Skeletal muscle tissue (tissue), 4 donors: ENCODE data around the gene RMND5B. TPM values are rescaled to one million over a fixed set of nuclear protein-coding genes. Genes with fewer than 3 reads are reported as not detected.

ENCODE experiments used
- H3K27ac ChIP-seq: one replicate; pipeline ENCODE4 v1.7.0; 2013; ENCODE audit warnings: mild to moderate bottlenecking, low read depth, low read length, inconsistent platforms
- H3K27me3 ChIP-seq, 3 donors: one replicate each; pipeline ENCODE4 v1.7.0; 2013; ENCODE audit warnings: low read length in 3 of 3; ENCODE audit not compliant: control insufficient read depth in 3 of 3, insufficient read depth in 3 of 3
- H3K36me3 ChIP-seq, 3 donors: one replicate each; pipeline ENCODE4 v1.7.0; 2013; ENCODE audit warnings: low read length in 3 of 3; ENCODE audit not compliant: control insufficient read depth in 3 of 3, insufficient read depth in 3 of 3
- H3K4me1 ChIP-seq, 3 donors: one replicate each; pipeline ENCODE4 v1.7.0; 2013; ENCODE audit warnings: low read length in 3 of 3, mild to moderate bottlenecking in 3 of 3; ENCODE audit not compliant: control insufficient read depth in 3 of 3, insufficient read depth in 3 of 3
- H3K4me3 ChIP-seq, 3 donors: one replicate each; pipeline ENCODE4 v1.7.0; 2013; ENCODE audit warnings: low read length in 3 of 3
- H3K9ac ChIP-seq, 3 donors: one replicate each; pipeline ENCODE4 v1.7.0; 2013; ENCODE audit warnings: low read length in 3 of 3, mild to moderate bottlenecking in 3 of 3, moderate library complexity in 2 of 3, low read depth in 1 of 3
- H3K9me3 ChIP-seq, 3 donors: one replicate each; pipeline ENCODE4 v1.7.0; 2013; ENCODE audit warnings: low read length in 3 of 3; ENCODE audit not compliant: control insufficient read depth in 3 of 3
- total RNA-seq: library from RNA; depleted of rRNA; stranded (reverse); fragments of >200 nt; gene quantifications from one replicate; pipeline ENCODE4 v1.2.3, GENCODE V29; 2014
- donor health status: Osteomylitis.

The RMND5B gene
- total RNA-seq, 1 donor from 2014 or later, result 29.2 TPM

DNA sequence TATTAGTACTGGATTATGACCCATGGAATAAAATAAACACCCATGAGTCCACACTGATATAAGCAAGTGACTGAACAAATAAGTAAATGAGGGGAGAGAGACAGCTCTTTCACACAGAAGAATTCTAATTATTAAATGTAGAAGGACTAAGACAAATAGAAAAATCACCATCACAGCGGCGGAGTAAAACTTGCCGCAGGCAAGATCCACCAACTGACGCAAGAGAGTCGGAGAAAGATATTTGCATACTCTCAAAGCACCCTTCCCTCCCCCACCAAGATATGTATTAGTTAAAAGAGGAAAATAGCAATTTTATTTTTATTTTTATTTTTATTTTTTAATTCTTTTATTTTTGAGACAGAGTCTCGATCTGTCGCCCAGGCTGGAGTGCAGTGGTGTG, 32.1 kb upstream of the RMND5B start:
- Histone ChIP-seq H3K4me3 (no peak overlapping the region), H3K4me1 (no peaks in the 10 kb centered on the region), H3K27ac (no peak overlapping the region), H3K36me3 (no peaks in the 10 kb centered on the region), H3K9ac (no peak overlapping the region), H3K27me3 (peaks cover 0 to 4% (median 0%) of the 10 kb centered on the region in 3 donors), H3K9me3 (no peaks in the 10 kb centered on the region)

DNA sequence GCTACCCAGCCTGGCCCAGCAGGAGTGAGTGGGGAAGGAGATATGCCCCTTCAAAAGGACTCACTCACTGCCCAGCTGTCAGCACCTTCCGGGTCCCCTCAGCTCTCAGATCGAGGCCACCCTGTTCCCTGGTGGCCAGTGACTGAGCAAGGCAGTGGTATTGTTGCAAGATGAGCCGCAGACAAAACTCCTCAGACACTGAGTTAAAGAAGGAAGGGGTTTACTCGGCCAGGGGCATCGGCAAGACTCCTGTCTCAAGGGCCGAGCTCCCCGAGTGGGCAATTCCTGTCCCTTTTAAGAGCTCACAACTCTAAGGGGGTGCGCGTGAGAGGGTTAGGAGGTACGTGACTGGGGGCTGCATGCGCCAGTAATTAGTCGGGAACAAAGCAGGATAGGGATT, 27.2 kb upstream of the RMND5B start:
- Histone ChIP-seq H3K9ac (no peak overlapping the region), H3K9me3 (no peaks in the 10 kb centered on the region), H3K27me3 (peaks cover 0 to 6% (median 0%) of the 10 kb centered on the region in 3 donors), H3K27ac (no peak overlapping the region), H3K4me3 (no peak overlapping the region), H3K36me3 (no peaks in the 10 kb centered on the region), H3K4me1 (no peaks in the 10 kb centered on the region)

GRCh38 chr5:178104492-178104891, 26.3 kb upstream of the RMND5B start:
- Histone ChIP-seq H3K27ac (no peak overlapping the region), H3K4me3 (no peak overlapping the region), H3K4me1 (no peaks in the 10 kb centered on the region), H3K36me3 (no peaks in the 10 kb centered on the region), H3K9ac (no peak overlapping the region), H3K27me3 (peaks cover 0 to 6% (median 0%) of the 10 kb centered on the region in 3 donors), H3K9me3 (no peaks in the 10 kb centered on the region)

GRCh38 chr5:178106086-178106485, 24.7 kb upstream of the RMND5B start:
- Histone ChIP-seq H3K27me3 (peaks cover 0 to 4% (median 2%) of the 10 kb centered on the region in 3 donors), H3K27ac (no peak overlapping the region), H3K9ac (no peak overlapping the region)

DNA sequence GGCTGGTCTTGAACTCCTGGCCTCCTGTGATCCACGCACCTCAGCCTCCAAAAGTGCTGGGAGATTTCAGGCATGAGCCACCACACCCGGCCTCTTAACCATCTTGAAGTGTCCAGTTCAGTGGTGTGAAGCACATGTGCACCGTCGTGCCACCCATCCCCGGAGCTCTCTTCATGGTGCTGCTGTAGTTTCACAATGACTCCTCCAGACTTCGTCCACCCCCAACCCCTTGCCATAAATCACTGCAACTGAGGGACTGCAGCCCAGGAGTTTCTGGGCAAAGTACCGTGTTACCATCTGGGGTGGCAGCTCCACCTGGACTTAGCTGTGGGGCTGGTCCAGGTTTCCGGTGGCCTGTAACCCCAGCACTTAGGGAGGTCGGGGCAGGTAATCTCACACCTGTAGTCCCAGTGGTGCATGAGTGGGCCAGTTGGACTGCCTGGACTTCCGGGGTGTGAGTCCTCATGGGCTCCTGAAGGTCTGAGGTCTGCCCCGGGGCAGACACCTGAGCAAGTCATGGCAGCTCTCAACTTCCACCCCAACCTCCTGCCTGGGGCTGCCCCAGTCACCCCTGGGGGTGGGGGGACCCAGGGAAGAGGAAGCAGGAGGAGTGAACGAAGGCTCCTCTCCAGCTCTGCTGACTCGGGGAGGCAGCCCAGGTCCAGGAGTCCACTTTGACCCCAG, 24.1 kb upstream of the RMND5B start:
- H3K27ac ChIP-seq, result no peak overlapping the region
- H3K27me3 ChIP-seq, result peaks cover 0 to 2% (median 2%) of the 10 kb centered on the region in 3 donors
- no peaks in the 10 kb centered on the region for H3K36me3 ChIP-seq
- no peaks in the 10 kb centered on the region for H3K9me3 ChIP-seq
- H3K4me1 ChIP-seq, result no peaks in the 10 kb centered on the region
- H3K9ac ChIP-seq, result no peak overlapping the region
- no peak overlapping the region for H3K4me3 ChIP-seq

More at GRCh38 chr5:178106086-178106485, 24.7 kb upstream of the RMND5B start:
- Histone ChIP-seq H3K4me3 (no peak overlapping the region), H3K9me3 (no peaks in the 10 kb centered on the region), H3K4me1 (no peaks in the 10 kb centered on the region), H3K36me3 (no peaks in the 10 kb centered on the region)

DNA sequence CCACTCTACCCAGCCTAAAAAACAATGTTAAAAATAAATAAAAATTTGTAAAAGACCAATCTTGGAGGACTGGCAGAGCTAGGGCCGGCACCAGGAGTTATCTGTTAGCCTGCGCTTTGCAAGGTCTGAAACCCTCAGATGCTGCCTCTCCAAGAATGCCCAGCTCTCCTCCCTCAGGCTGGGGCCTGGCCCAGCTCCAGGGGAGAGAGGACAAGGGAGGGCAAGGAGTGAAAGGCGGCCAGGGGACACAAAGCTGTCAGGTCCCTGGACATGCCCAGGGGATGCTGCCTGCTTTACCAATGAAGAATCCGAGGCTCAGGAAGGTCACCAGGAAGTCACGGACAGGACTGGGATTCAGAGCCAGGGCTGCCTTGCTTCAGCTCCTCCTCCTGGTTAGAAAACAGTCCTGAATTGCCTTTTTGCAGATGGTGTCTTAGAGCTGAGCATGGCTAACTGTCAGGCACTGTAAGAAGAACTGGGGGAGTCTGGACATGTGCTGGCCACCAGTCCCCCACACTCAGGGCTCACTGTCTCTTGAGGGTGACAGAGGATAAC, 23.0 kb upstream of the RMND5B start:
- Histone ChIP-seq H3K27ac (no peak overlapping the region), H3K9me3 (no peaks in the 10 kb centered on the region)

DNA sequence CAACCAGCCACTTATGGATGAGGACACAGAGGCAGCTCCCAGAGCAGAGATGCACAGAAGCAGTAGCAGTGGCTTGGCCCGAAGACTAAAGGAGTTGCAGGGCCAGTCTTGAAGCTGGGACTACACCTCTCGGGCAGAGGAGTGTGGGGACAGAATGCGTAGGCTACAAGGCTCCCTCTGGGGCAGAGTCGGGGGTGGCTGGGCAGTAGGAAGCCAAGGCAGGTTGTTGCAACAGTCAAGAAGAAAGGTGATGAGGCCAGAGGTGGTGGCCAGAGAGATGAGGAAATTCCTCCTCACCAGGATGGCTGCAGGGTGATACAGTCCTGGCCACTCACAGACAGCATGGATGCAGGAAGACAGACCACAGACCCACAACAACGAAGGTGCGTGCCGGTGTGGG, 22.4 kb upstream of the RMND5B start:
- Histone ChIP-seq H3K4me1 (peaks cover 0 to 5% (median 0%) of the 10 kb centered on the region in 3 donors), H3K4me3 (no peak overlapping the region), H3K9ac (no peak overlapping the region), H3K27me3 (peaks cover 2 to 13% (median 11%) of the 10 kb centered on the region in 3 donors), H3K27ac (no peak overlapping the region), H3K9me3 (no peaks in the 10 kb centered on the region), H3K36me3 (no peaks in the 10 kb centered on the region)

More for the DNA sequence above, 23.0 kb upstream of the RMND5B start:
- Histone ChIP-seq H3K4me3 (no peak overlapping the region), H3K4me1 (peaks cover 0 to under 1% (median 0%) of the 10 kb centered on the region in 3 donors), H3K9ac (no peak overlapping the region), H3K36me3 (no peaks in the 10 kb centered on the region), H3K27me3 (peaks cover 2 to 9% (median 7%) of the 10 kb centered on the region in 3 donors)

DNA sequence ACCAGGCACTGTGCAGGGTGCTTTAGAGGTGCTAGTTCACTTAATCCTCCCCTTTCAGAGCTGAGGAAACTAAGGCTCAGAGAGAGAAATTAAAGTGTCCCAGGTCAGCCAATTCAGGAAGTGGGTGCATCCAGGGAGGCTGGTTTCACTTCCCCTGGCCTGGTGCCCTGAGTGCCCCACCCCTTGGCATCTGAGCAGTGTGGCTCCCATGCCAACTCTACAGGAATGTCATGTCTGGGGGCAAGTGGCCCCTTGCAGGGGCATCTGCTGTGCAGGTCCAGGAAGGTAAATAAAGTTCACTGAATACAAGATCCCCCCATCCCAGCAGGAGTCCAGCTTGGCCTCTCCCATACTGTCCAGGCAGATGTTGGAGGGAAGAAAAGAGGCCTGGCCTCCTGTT, 21.8 kb upstream of the RMND5B start:
- H3K27me3 ChIP-seq, result peaks cover 5 to 13% (median 11%) of the 10 kb centered on the region in 3 donors

GRCh38 chr5:178110511-178110910, 20.3 kb upstream of the RMND5B start:
- Histone ChIP-seq H3K27me3 (peaks cover 21 to 28% (median 25%) of the 10 kb centered on the region in 3 donors), H3K9ac (no peak overlapping the region), H3K4me3 (no peak overlapping the region), H3K4me1 (peaks cover 3 to 22% (median 12%) of the 10 kb centered on the region in 3 donors), H3K27ac (no peak overlapping the region), H3K9me3 (no peaks in the 10 kb centered on the region), H3K36me3 (no peaks in the 10 kb centered on the region)

More for the DNA sequence above, 21.8 kb upstream of the RMND5B start:
- no peak overlapping the region for H3K9ac ChIP-seq
- H3K4me1 ChIP-seq, result peaks cover 0 to 7% (median 2%) of the 10 kb centered on the region in 3 donors
- no peak overlapping the region for H3K27ac ChIP-seq
- H3K9me3 ChIP-seq, result no peaks in the 10 kb centered on the region
- no peak overlapping the region for H3K4me3 ChIP-seq
- no peaks in the 10 kb centered on the region for H3K36me3 ChIP-seq

- peaks cover 32 to 41% (median 37%) of the 10 kb centered on the region in 3 donors for H3K27me3 ChIP-seq
- no peak overlapping the region for H3K9ac ChIP-seq
- no peaks in the 10 kb centered on the region for H3K9me3 ChIP-seq
- H3K36me3 ChIP-seq, result no peaks in the 10 kb centered on the region
- peaks cover 6 to 29% (median 14%) of the 10 kb centered on the region in 3 donors for H3K4me1 ChIP-seq
- no peak overlapping the region for H3K4me3 ChIP-seq
- no peak overlapping the region for H3K27ac ChIP-seq
Measured at GRCh38 chr5:178111925-178112324, 18.9 kb upstream of the RMND5B start.
